HepG2 (cell line): ENCODE results near the gene MTX3.

Experiments
- FOXP4 ChIP-seq: sonication (generic); formaldehyde crosslinking; IDR thresholded peaks from 2 replicates; pipeline ENCODE4 v1.4.0; 2020; ENCODE audit warnings: missing genetic modification reagents
- GZF1 ChIP-seq: sonication (generic); formaldehyde crosslinking; IDR thresholded peaks from 2 replicates; pipeline ENCODE4 v1.5.1; 2020; ENCODE audit warnings: mild to moderate bottlenecking, missing genetic modification reagents
- KLF11 ChIP-seq: IDR thresholded peaks from 2 replicates; pipeline ENCODE4 v1.6.1; 2016; ENCODE audit warnings: missing compliant biosample characterization
- POLR2AphosphoS2 ChIP-seq: IDR thresholded peaks from 2 replicates; pipeline ENCODE4 v1.6.1; 2011; ENCODE audit warnings: low read depth, low read length, improper control_type of control experiment
- PTBP1 ChIP-seq: fragments of 200-400 bp; formaldehyde crosslinking; IDR thresholded peaks from 2 replicates; pipeline ENCODE4 v1.6.1; 2018; ENCODE audit warnings: low read length, low read depth; ENCODE audit not compliant: poor library complexity, severe bottlenecking
- SRSF1 ChIP-seq: fragments of 200-400 bp; formaldehyde crosslinking; optimal IDR thresholded peaks from 2 replicates; pipeline ENCODE3; 2017; ENCODE audit warnings: mild to moderate bottlenecking, low read depth, low read length, moderate library complexity
- ZNF224 ChIP-seq: sonication (generic); formaldehyde crosslinking; IDR thresholded peaks from 2 replicates; pipeline ENCODE4 v1.5.0; 2020; ENCODE audit warnings: mild to moderate bottlenecking, missing genetic modification reagents
- ZNF274 ChIP-seq: sonication (generic); formaldehyde crosslinking; IDR thresholded peaks from 2 replicates; pipeline ENCODE4 v1.5.1; 2020; ENCODE audit warnings: mild to moderate bottlenecking, missing genetic modification reagents

GRCh38 chr5:79963261-79964061 is 27.6 kb downstream of the MTX3 start:
- TF ChIP-seq POLR2AphosphoS2 (no peak), KLF11 (no peak), FOXP4 (CRISPR knock-in tag) (no peak), ZNF274 (CRISPR knock-in tag) (no peak), GZF1 (CRISPR knock-in tag) (no peak), PTBP1 (no peak), SRSF1 (no peak), ZNF224 (CRISPR knock-in tag) (no peak)
